ENCODE data around the gene ANKRD27. TPM values are rescaled to one million over a fixed set of nuclear protein-coding genes. Genes with fewer than 3 reads are reported as not detected.

The ANKRD27 gene
- total RNA-seq, 4 donors from 2014 or later = 24.1 to 46.0 (median 28.6) TPM

DNA sequence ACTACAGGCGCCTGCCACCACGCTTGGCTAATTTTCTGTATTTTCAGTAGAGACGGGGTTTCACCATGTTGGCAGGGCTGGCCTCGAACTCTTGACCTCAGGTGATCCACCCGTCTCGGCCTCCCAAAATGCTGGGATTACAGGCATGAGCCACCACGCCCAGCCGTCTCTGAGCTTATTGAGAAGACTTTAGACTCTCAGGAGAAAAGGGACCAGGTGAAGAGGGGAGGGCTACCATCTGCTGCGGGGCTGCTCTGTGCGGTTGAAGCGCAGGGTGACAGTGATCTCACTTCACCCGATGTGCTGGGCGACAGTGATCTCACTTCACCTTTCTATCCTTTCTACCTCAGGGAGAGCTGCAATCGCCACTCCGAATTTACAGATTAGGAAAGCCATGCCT lies 68.7 kb downstream of the ANKRD27 start:
- H3K4me3 ChIP-seq (ENCODE audit: low read depth, poor library complexity, severe bottlenecking) = no peak overlapping the region
- TF ChIP-seq, protein P1, sequence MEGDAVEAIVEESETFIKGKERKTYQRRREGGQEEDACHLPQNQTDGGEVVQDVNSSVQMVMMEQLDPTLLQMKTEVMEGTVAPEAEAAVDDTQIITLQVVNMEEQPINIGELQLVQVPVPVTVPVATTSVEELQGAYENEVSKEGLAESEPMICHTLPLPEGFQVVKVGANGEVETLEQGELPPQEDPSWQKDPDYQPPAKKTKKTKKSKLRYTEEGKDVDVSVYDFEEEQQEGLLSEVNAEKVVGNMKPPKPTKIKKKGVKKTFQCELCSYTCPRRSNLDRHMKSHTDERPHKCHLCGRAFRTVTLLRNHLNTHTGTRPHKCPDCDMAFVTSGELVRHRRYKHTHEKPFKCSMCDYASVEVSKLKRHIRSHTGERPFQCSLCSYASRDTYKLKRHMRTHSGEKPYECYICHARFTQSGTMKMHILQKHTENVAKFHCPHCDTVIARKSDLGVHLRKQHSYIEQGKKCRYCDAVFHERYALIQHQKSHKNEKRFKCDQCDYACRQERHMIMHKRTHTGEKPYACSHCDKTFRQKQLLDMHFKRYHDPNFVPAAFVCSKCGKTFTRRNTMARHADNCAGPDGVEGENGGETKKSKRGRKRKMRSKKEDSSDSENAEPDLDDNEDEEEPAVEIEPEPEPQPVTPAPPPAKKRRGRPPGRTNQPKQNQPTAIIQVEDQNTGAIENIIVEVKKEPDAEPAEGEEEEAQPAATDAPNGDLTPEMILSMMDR (IDR thresholded peaks at IDR 0.05) = no peak
- TF ChIP-seq POLR2A (IDR thresholded peaks at IDR 0.05) = no peak
- WGBS, 2 donors = 84 to 96% methylated on average over 15 of the region's 15 CpGs
- peak in 1 of 2 donors; percentile 34 for DNase-seq (ENCODE audit: low spot score in 2 of 2)
- intact Hi-C loops (cut with DNase I; ENCODE audit: low total_unique reads) = no loop called here

DNA sequence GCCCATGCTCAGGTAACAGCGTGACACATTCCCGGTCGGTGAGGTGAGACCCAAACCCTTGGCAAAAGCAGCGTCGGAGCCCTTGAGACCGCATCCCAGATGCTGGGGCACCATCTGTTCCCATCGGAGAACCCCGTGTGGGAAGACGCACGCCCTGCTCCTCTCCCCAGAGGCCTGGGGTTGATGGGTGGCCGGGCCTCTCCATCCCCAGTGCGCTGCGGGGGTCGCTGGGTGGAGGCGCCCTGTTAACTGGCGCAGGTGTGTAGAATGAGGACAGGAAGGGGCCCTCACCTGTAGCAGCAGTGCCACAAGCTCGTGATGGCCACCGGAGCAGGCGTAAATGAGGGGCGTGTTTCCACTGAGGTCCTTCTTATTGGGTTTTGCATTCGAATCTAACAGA lies 69.4 kb downstream of the ANKRD27 start:
- DNase-seq (ENCODE audit: low spot score in 2 of 2) = peak in 1 of 2 donors; percentile 48
- intact Hi-C loops (cut with DNase I; ENCODE audit: low total_unique reads) = no loop called here
- H3K4me3 ChIP-seq (ENCODE audit: low read depth, poor library complexity, severe bottlenecking) = no peak overlapping the region
- 94% methylated on average over 21 of the region's 21 CpGs for WGBS, 2 donors
- TF ChIP-seq, protein P1 (IDR thresholded peaks at IDR 0.05) = no peak
- no peak for TF ChIP-seq POLR2A (IDR thresholded peaks at IDR 0.05)

DNA sequence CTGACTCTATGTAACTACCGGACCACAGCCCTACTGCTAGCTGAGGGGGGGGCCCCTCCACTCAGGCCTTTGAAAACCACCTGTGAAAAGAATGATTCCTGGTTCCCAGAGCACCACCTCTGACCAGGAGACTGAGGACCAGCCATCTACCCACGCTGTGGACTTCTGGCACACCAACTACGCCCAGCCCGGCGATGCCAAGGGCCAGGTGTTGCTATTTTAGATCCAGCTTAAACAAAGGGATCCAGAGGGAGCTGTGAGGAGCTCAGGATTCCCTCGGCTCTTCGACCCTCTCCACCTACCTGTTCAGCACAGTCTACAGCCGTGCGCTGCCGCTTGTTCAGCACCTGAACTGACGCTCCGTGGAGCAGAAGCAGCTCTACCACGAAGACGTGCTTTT lies 71.0 kb downstream of the ANKRD27 start:
- 93 to 97% methylated on average over 14 of the region's 14 CpGs for WGBS, 2 donors
- no peak for TF ChIP-seq POLR2A (IDR thresholded peaks at IDR 0.05)
- intact Hi-C loops (cut with DNase I; ENCODE audit: low total_unique reads) = no loop called here
- DNase-seq (ENCODE audit: low spot score in 2 of 2) = peak in 1 of 2 donors; percentile 66
- no peak overlapping the region for H3K4me3 ChIP-seq (ENCODE audit: low read depth, poor library complexity, severe bottlenecking)

DNA sequence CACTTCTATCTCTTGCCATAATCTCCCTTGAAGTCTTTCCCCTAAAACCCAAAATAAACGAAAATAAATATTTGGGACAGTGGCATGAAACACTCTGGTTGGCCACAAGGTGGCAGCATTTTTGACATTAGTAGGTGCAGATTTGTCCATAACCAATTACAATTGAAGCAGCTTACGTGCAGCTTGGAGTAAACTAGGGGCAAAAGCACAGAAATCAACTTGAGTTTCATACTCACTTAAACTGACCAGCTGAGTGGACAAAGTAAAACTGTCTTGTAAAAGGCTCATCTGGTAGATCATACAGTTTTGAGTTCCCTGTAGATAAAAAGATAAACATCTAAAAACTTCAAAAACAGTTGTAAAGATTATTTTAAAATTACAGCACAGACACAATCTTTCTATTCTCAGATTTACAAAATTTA lies 75.2 kb downstream of the ANKRD27 start:
- WGBS, 2 donors = 8 to 9% methylated on average over 2 of the region's 2 CpGs
- DNase-seq (ENCODE audit: low spot score in 2 of 2) = peak in 1 of 2 donors; percentile 50
- TF ChIP-seq, protein P1 (IDR thresholded peaks at IDR 0.05) = peak in 1 of 3 donors; percentile 55
- TF ChIP-seq POLR2A (IDR thresholded peaks at IDR 0.05) = no peak
- intact Hi-C loops (cut with DNase I; ENCODE audit: low total_unique reads) = no loop called here
- H3K4me3 ChIP-seq (ENCODE audit: low read depth, poor library complexity, severe bottlenecking) = no peak overlapping the region

DNA sequence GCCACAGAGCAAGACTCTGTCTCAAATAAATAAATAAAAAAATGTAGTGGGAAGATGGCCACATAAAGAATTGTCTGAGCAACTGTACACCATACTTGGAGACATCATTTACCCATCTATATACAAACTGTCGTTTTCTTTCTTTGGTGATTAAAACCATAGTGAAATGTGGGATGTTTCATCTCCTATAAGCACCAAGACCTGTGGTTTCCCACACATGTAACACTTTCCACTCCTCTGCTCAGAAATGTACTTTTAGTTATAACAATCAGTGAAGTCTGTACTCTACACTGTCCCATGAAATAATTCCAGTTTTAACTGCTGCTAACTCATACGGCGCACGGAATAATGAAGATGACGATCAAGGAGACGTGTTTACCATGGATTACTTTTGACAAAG lies 75.7 kb downstream of the ANKRD27 start:
- TF ChIP-seq POLR2A (IDR thresholded peaks at IDR 0.05) = no peak
- TF ChIP-seq, protein P1 (IDR thresholded peaks at IDR 0.05) = no peak
- WGBS, 2 donors = 89 to 91% methylated on average over 6 of the region's 6 CpGs
- no peak for DNase-seq (ENCODE audit: low spot score in 2 of 2)
- intact Hi-C loops (cut with DNase I; ENCODE audit: low total_unique reads) = no loop called here
- H3K4me3 ChIP-seq (ENCODE audit: low read depth, poor library complexity, severe bottlenecking) = no peak overlapping the region

DNA sequence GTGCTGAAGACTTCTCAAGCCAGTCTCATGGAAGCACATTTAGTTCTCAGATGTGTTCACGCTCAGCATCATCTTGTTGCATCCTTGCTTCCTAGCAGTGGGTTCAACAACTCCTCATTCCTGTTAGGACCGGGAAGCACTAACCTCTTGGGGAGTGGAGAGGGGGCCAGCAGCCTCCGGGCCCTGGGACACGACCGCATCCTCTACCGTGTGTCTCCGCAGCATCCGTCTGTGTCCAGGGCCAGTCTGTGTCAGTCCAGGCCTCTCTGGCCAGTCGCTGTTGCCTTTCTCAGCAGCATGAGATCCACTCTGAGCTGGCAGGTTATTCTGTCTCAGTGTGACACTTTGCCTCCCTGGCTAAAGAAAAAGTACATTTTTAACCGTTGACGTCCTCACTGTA lies 77.0 kb downstream of the ANKRD27 start:
- intact Hi-C loops (cut with DNase I; ENCODE audit: low total_unique reads) = no loop called here
- no peak for TF ChIP-seq POLR2A (IDR thresholded peaks at IDR 0.05)
- TF ChIP-seq, protein P1 (IDR thresholded peaks at IDR 0.05) = no peak
- no peak overlapping the region for H3K4me3 ChIP-seq (ENCODE audit: low read depth, poor library complexity, severe bottlenecking)
- peak in 1 of 2 donors; percentile 76 for DNase-seq (ENCODE audit: low spot score in 2 of 2)
- WGBS, 2 donors = 92 to 94% methylated on average over 11 of the region's 11 CpGs

Measured in lower leg skin (tissue), 4 donors.